Measurements from ENCODE around the gene EPHA2.

- TF ChIP-seq CTCF (IDR thresholded peaks at IDR 0.05; ENCODE audit: insufficient read depth, low read length, poor library complexity, severe bottlenecking): no peak
- TF ChIP-seq EZH2phosphoT487 (conservative IDR thresholded peaks at IDR 0.05; ENCODE audit: low read length): no peak
Observed at GRCh38 chr1:16158025-16158424, 2.2 kb upstream of the EPHA2 start.
